Uterus (tissue), 2 donors: Measurements from ENCODE around the gene PMPCA.

Source experiments
- POLR2A ChIP-seq, 2 donors: fragments of 450-650 bp; IDR thresholded peaks; one replicate each; pipeline ENCODE4 v1.6.1; 2016; ENCODE audit warnings: antibody characterized with exemption in 2 of 2, mild to moderate bottlenecking in 1 of 2, moderate library complexity in 1 of 2
- TF ChIP-seq, protein P1 (sequence below), 4 experiments: fragments of 200-600 bp in 2 of 4; fragments of 450-650 bp in 2 of 4; sonication (generic) in 2 of 4; IDR thresholded peaks; one replicate each; pipeline ENCODE4 v1.5.1; 2016 to 2019; ENCODE audit warnings: antibody characterized with exemption in 4 of 4, mild to moderate bottlenecking in 2 of 4, moderate library complexity in 1 of 4

DNA sequence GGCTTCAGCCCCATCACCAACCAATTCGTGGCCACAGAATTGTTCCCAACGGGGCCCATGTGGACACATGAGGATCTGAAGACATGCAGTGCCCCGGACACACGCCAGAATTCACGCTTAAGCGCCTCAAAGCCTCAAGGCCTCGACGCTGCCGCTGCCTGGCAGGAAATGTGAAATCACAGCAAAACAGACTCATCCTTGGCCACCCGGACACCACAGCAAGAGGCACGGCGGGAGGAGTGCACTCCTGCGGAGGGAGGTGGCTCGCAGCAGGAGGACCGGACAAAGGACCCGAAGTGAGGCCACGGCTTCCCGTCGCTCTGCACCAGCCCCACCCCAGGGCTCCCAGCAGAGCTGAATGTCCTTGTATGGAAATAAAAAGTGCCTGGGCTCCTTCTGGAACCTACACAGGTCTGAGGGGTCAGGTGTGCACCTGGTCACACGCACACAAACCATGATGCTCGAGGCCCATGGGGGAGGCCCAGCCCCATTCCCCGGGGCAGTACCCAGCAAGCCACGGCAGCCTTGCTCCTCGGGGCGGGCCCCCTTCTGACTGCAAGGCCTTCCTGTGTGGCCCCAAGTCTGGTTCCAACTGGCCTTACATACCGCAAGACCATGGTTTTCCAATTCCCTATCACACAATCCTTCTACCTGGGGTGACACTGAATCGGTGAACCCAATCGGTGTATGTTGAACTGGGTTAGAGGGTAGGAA, 62.3 kb downstream of the PMPCA start:
- TF ChIP-seq POLR2A (IDR thresholded peaks at IDR 0.05): no peak
- TF ChIP-seq, protein P1, sequence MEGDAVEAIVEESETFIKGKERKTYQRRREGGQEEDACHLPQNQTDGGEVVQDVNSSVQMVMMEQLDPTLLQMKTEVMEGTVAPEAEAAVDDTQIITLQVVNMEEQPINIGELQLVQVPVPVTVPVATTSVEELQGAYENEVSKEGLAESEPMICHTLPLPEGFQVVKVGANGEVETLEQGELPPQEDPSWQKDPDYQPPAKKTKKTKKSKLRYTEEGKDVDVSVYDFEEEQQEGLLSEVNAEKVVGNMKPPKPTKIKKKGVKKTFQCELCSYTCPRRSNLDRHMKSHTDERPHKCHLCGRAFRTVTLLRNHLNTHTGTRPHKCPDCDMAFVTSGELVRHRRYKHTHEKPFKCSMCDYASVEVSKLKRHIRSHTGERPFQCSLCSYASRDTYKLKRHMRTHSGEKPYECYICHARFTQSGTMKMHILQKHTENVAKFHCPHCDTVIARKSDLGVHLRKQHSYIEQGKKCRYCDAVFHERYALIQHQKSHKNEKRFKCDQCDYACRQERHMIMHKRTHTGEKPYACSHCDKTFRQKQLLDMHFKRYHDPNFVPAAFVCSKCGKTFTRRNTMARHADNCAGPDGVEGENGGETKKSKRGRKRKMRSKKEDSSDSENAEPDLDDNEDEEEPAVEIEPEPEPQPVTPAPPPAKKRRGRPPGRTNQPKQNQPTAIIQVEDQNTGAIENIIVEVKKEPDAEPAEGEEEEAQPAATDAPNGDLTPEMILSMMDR (IDR thresholded peaks at IDR 0.05): no peak
